Measurements from ENCODE around the gene SUSD4. TPM values are rescaled to one million over a fixed set of nuclear protein-coding genes. Genes with fewer than 3 reads are reported as not detected.

SUSD4 gene
- total RNA-seq, 1 experiment from 2014 or later: 2.3 TPM

DNA sequence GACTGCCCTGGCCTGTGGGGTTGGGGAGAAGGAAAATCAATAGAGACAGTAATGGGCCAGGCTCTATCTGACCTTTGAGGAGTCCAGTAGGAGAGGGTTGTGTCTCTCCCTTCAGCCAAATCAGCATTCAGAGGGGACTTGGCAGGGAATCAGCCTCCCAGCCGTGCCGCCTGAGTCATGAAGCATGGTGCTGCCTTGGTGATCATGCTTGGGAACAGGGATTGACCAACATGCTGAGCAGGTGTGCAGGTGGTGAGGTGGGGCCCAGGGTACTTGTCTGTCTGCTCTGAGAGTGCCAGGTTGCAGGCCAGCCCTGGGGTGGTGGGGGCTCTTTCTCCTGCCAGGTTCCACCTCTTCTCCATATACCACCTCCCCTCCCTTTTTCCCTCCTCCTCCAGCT, 162.0 kb downstream of the SUSD4 start:
- Mint-ChIP-seq H3K4me1 (ENCODE audit: insufficient read depth, unreplicated experiment) (peaks cover 40% of the 10 kb centered on the region), H3K9me3 (ENCODE audit: unreplicated experiment) (no peaks in the 10 kb centered on the region), H3K4me3 (ENCODE audit: unreplicated experiment) (no peak overlapping the region), H3K27me3 (ENCODE audit: insufficient read depth, unreplicated experiment) (no peaks in the 10 kb centered on the region), H3K27ac (ENCODE audit: low read depth, unreplicated experiment) (no peak overlapping the region), H3K36me3 (ENCODE audit: insufficient read depth, unreplicated experiment) (no peaks in the 10 kb centered on the region)
- intact Hi-C loops (cut with micrococcal nuclease): no loop called here
- ChIA-PET POLR2A (interaction anchor here (0.5 kb wide), 1 partner anchor 32 kb away, joined by 3 read pairs; no protein-coding TSS in a partner anchor), CTCF (interaction anchor here (0.6 to 1.2 kb wide), 3 partner anchors 28 to 1151 kb away, joined by 3 to 5 read pairs (median 5); no protein-coding TSS in a partner anchor)
- TF ChIP-seq, protein P1, sequence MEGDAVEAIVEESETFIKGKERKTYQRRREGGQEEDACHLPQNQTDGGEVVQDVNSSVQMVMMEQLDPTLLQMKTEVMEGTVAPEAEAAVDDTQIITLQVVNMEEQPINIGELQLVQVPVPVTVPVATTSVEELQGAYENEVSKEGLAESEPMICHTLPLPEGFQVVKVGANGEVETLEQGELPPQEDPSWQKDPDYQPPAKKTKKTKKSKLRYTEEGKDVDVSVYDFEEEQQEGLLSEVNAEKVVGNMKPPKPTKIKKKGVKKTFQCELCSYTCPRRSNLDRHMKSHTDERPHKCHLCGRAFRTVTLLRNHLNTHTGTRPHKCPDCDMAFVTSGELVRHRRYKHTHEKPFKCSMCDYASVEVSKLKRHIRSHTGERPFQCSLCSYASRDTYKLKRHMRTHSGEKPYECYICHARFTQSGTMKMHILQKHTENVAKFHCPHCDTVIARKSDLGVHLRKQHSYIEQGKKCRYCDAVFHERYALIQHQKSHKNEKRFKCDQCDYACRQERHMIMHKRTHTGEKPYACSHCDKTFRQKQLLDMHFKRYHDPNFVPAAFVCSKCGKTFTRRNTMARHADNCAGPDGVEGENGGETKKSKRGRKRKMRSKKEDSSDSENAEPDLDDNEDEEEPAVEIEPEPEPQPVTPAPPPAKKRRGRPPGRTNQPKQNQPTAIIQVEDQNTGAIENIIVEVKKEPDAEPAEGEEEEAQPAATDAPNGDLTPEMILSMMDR (IDR thresholded peaks at IDR 0.05; ENCODE audit: unreplicated experiment): no peak
- peak; percentile 84 for DNase-seq (ENCODE audit: unreplicated experiment)
- BruUV-seq (replicated peaks): no TSS peak

DNA sequence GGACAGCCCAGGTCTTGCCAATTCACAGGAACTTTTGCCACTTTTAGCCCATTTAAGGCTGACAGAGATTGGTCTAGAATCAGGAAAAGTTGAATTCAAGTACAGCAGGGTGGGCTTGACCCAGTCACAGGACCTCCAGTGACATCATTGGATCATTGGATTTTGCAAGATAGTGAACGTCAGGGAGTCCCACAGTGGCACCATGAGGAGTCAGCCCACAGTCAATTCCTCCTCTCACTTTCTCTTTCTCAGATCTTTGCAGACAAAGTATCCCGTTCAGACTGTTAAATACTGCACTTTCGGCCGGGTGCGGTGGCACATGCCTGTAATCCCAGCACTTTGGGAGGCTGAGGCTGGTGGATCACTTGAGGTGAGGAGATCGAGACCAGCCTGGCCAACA, 163.1 kb downstream of the SUSD4 start:
- POLR2A ChIA-PET: no interaction called here

DNA sequence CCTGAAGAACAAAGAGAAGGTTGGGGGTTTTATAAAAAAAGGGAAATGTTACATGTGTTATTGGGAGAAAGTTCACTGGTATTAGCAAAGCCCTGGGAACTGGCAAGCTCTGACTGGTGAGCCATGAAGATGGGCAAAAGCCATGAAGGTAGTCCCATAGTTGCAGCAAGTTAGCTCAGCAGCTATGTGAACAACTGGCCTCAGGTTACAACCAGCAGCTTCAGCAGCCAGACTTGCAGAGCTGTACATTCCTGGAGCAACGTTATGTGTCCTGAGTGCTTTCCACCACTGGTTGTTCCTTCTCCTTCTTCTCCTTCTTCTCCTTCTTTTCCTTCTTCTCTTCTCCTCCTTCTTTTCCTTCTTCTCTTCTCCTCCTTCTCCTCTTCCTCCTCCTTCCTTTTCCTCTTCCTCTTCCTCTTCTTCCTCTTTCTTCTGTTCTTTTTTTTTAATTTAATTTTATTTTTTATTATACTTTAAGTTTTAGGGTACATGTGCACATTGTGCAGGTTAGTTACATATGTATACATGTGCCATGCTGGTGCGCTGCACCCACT, 164.8 kb downstream of the SUSD4 start:
- BruUV-seq (replicated peaks): no TSS peak
- Mint-ChIP-seq H3K4me1 (ENCODE audit: insufficient read depth, unreplicated experiment) (peaks cover 40% of the 10 kb centered on the region), H3K27ac (ENCODE audit: low read depth, unreplicated experiment) (no peak overlapping the region), H3K4me3 (ENCODE audit: unreplicated experiment) (no peak overlapping the region), H3K36me3 (ENCODE audit: insufficient read depth, unreplicated experiment) (no peaks in the 10 kb centered on the region), H3K27me3 (ENCODE audit: insufficient read depth, unreplicated experiment) (no peaks in the 10 kb centered on the region), H3K9me3 (ENCODE audit: unreplicated experiment) (no peaks in the 10 kb centered on the region)
- TF ChIP-seq, protein P1 (IDR thresholded peaks at IDR 0.05; ENCODE audit: unreplicated experiment): no peak
- ChIA-PET POLR2A (interaction anchor here (1.3 kb wide), 1 partner anchor 13 kb away, joined by 4 read pairs; no protein-coding TSS in a partner anchor), CTCF (interaction anchor here (1.0 to 1.7 kb wide), 2 partner anchors 66 to 230 kb away, joined by 3 to 7 read pairs; no protein-coding TSS in a partner anchor)
- intact Hi-C loops (cut with micrococcal nuclease): loop anchor here (2.0 kb wide), 1 partner anchor 34 kb away; no protein-coding TSS in a partner anchor
- DNase-seq (ENCODE audit: unreplicated experiment): peak; percentile 72

More for the DNA sequence above, 163.1 kb downstream of the SUSD4 start:
- intact Hi-C loops (cut with micrococcal nuclease): no loop called here
- no peak overlapping the region for H3K4me3 Mint-ChIP-seq (ENCODE audit: unreplicated experiment)
- H3K9me3 Mint-ChIP-seq (ENCODE audit: unreplicated experiment): no peaks in the 10 kb centered on the region
- no peak overlapping the region for H3K27ac Mint-ChIP-seq (ENCODE audit: low read depth, unreplicated experiment)
- no peaks in the 10 kb centered on the region for H3K27me3 Mint-ChIP-seq (ENCODE audit: insufficient read depth, unreplicated experiment)
- TF ChIP-seq, protein P1 (IDR thresholded peaks at IDR 0.05; ENCODE audit: unreplicated experiment): no peak
- CTCF ChIA-PET: interaction anchor here (0.6 to 0.7 kb wide), 4 partner anchors 25 to 69 kb away, joined by 3 to 4 read pairs (median 3); no protein-coding TSS in a partner anchor
- no peaks in the 10 kb centered on the region for H3K36me3 Mint-ChIP-seq (ENCODE audit: insufficient read depth, unreplicated experiment)
- BruUV-seq (replicated peaks): no TSS peak
- H3K4me1 Mint-ChIP-seq (ENCODE audit: insufficient read depth, unreplicated experiment): peaks cover 40% of the 10 kb centered on the region
- no peak for DNase-seq (ENCODE audit: unreplicated experiment)

DNA sequence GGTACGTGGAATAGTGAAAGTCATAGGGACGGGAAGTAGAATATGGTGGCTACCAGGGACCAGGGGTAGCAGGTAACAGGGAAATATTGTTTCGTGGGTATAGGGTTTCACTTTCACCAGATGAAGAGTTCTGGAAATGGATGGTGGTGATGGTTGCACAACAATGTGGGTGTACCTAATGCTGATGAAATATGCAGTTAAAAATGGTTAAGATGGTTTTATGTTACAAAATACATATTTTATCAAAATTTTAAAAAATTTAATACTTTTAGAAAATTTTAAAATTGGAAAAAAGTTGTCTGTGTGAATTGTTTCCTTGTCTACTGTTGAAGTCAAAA, 165.4 kb downstream of the SUSD4 start:
- H3K4me3 Mint-ChIP-seq (ENCODE audit: unreplicated experiment): no peak overlapping the region
- H3K27me3 Mint-ChIP-seq (ENCODE audit: insufficient read depth, unreplicated experiment): no peaks in the 10 kb centered on the region
- ChIA-PET POLR2A (interaction anchor here (0.6 to 1.3 kb wide), 6 partner anchors 9 to 812 kb away, joined by 3 to 5 read pairs (median 4); no protein-coding TSS in a partner anchor), CTCF (interaction anchor here (0.6 to 1.7 kb wide), 5 partner anchors 8 to 231 kb away, joined by 3 to 7 read pairs (median 3); no protein-coding TSS in a partner anchor)
- no peaks in the 10 kb centered on the region for H3K9me3 Mint-ChIP-seq (ENCODE audit: unreplicated experiment)
- intact Hi-C loops (cut with micrococcal nuclease): loop anchor here (2.0 kb wide), 1 partner anchor 34 kb away; no protein-coding TSS in a partner anchor
- TF ChIP-seq, protein P1 (IDR thresholded peaks at IDR 0.05; ENCODE audit: unreplicated experiment): no peak
- H3K27ac Mint-ChIP-seq (ENCODE audit: low read depth, unreplicated experiment): no peak overlapping the region
- no peaks in the 10 kb centered on the region for H3K36me3 Mint-ChIP-seq (ENCODE audit: insufficient read depth, unreplicated experiment)
- no TSS peak for BruUV-seq (replicated peaks)
- H3K4me1 Mint-ChIP-seq (ENCODE audit: insufficient read depth, unreplicated experiment): peaks cover 40% of the 10 kb centered on the region
- DNase-seq (ENCODE audit: unreplicated experiment): peak; percentile 80
